GM10248 (cell line): Measurements from ENCODE around the gene HHATL.

ENCODE experiments used
- CTCF ChIA-PET: fragments of 300-600 bp; sonication (Branson Sonifier 250); formaldehyde crosslinking; extraction: SDS; loops from one replicate; lab custom pipeline; 2021; ENCODE audit warnings: antibody characterized with exemption; lab: Yijun Ruan, JAX
- POLR2A ChIA-PET: fragments of 350-650 bp; sonication (Branson Sonifier 250); formaldehyde crosslinking; extraction: SDS; loops from one replicate; lab custom pipeline; 2020; ENCODE audit warnings: antibody characterized with exemption; lab: Yijun Ruan, JAX
- DNase-seq: peaks from one replicate; pipeline ENCODE4 v3.0.0; 2012; ENCODE audit errors: extremely low spot score
- CTCF ChIP-seq: IDR thresholded peaks from 2 replicates; pipeline ENCODE4 v1.5.1; 2012; ENCODE audit warnings: mild to moderate bottlenecking, low read depth; ENCODE audit errors: extremely low read depth, missing control alignments, control extremely low read depth

The HHATL gene

GRCh38 chr3:42746455-42747450 is 44.2 kb upstream of the HHATL start:
- CTCF ChIA-PET: interaction anchor here (0.6 to 3.7 kb wide), 12 partner anchors 9 to 500 kb away, joined by 3 to 23 read pairs (median 4); partner anchors contain the start of gene SEC22C
- POLR2A ChIA-PET: no interaction called here
- no peak for TF ChIP-seq CTCF
- no peak for DNase-seq

- POLR2A ChIA-PET: no interaction called here
- TF ChIP-seq CTCF: no peak
- CTCF ChIA-PET: interaction anchor here (0.6 to 3.7 kb wide), 16 partner anchors 10 to 499 kb away, joined by 3 to 23 read pairs (median 6); partner anchors contain the start of gene SEC22C
- no peak for DNase-seq
Observed at GRCh38 chr3:42745776-42746454, 43.3 kb upstream of the HHATL start.

- TF ChIP-seq CTCF: no peak
- DNase-seq: no peak
- POLR2A ChIA-PET: no interaction called here
- CTCF ChIA-PET: interaction anchor here (0.6 to 3.7 kb wide), 20 partner anchors 10 to 498 kb away, joined by 3 to 23 read pairs (median 6); partner anchors contain the start of gene SEC22C
Observed at GRCh38 chr3:42745291-42745745, 42.7 kb upstream of the HHATL start.

- DNase-seq: no peak
- POLR2A ChIA-PET: no interaction called here
- TF ChIP-seq CTCF: no peak
- CTCF ChIA-PET: interaction anchor here (0.6 to 3.7 kb wide), 26 partner anchors 8 to 198 kb away, joined by 3 to 23 read pairs (median 3); partner anchors contain the start of gene SEC22C
Observed at GRCh38 chr3:42743204-42743995, 40.8 kb upstream of the HHATL start.

- TF ChIP-seq CTCF: no peak
- CTCF ChIA-PET: interaction anchor here (0.8 to 2.1 kb wide), 10 partner anchors 14 to 194 kb away, joined by 3 to 6 read pairs (median 3); no protein-coding TSS in a partner anchor
- POLR2A ChIA-PET: no interaction called here
- no peak for DNase-seq
Observed at GRCh38 chr3:42742688-42743087, 40.1 kb upstream of the HHATL start.
